Osteocyte (in vitro differentiated cells): Measurements from ENCODE around the gene CFLAR. TPM values are rescaled to one million over a fixed set of nuclear protein-coding genes. Genes with fewer than 3 reads are reported as not detected.
A peak's percentile ranks its signal among the peaks of the same experiment; 100 is the strongest.
"Not testable (repeated sequence)": the region's sequence is repeated elsewhere in the genome, so short reads cannot be mapped to it uniquely, and the experiment has no call there.

Experiments used
- DNase-seq: peaks from one replicate; pipeline ENCODE4 v3.0.0; 2021; ENCODE audit warnings: mixed read lengths; ENCODE audit not compliant: unreplicated experiment; ENCODE audit errors: extremely low spot score
- H3K27ac Mint-ChIP-seq: one replicate; pipeline ENCODE4 v1.8.0; 2021; ENCODE audit warnings: mild to moderate bottlenecking, mixed read lengths; ENCODE audit not compliant: unreplicated experiment
- H3K27me3 Mint-ChIP-seq: one replicate; pipeline ENCODE4 v1.8.0; 2021; ENCODE audit warnings: mixed read lengths; ENCODE audit not compliant: unreplicated experiment
- H3K36me3 Mint-ChIP-seq: one replicate; pipeline ENCODE4 v1.8.0; 2021; ENCODE audit warnings: mixed read lengths; ENCODE audit not compliant: unreplicated experiment
- H3K4me1 Mint-ChIP-seq: one replicate; pipeline ENCODE4 v1.8.0; 2021; ENCODE audit warnings: mixed read lengths; ENCODE audit not compliant: unreplicated experiment
- H3K4me3 Mint-ChIP-seq: one replicate; pipeline ENCODE4 v1.8.0; 2021; ENCODE audit warnings: mild to moderate bottlenecking, moderate library complexity, mixed read lengths; ENCODE audit not compliant: unreplicated experiment
- H3K9me3 Mint-ChIP-seq: one replicate; pipeline ENCODE4 v1.8.0; 2021; ENCODE audit warnings: mixed read lengths; ENCODE audit not compliant: unreplicated experiment
- total RNA-seq: library from RNA; stranded (reverse); gene quantifications from 2 replicates; pipeline ENCODE4 v1.2.1, GENCODE V29; 2021
- TF ChIP-seq, protein P1 (sequence below): fragments of 200-600 bp; sonication (generic); IDR thresholded peaks from 2 replicates; pipeline ENCODE4 v1.5.0; 2021; ENCODE audit warnings: antibody characterized with exemption, mild to moderate bottlenecking, moderate library complexity

Gene CFLAR
- total RNA-seq, 1 donor from 2014 or later, result 45.8 TPM

DNA sequence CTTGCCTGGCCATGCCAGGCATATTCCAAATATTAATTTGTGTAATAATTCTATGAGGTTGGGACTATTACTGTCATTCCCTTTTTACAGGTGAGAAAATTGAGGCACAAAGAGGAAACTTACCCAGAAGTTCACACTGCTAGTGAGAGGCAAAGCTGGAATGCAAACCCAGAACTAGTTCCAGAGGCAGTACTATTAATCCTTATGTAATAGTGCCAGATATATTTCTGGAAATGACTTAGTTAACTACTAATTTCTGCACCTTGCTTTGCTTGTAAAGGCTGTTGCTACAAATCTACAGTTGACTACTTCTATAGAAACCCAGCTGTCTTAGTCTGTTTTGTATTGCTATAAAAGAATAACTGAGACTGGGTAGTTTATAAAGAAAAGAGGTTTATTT, 5.3 kb upstream of the CFLAR start:
- H3K27me3 Mint-ChIP-seq, result peaks cover 6% of the 10 kb centered on the region
- no peak overlapping the region for H3K27ac Mint-ChIP-seq
- no peaks in the 10 kb centered on the region for H3K9me3 Mint-ChIP-seq
- peaks cover 12% of the 10 kb centered on the region for H3K4me1 Mint-ChIP-seq
- TF ChIP-seq, protein P1, sequence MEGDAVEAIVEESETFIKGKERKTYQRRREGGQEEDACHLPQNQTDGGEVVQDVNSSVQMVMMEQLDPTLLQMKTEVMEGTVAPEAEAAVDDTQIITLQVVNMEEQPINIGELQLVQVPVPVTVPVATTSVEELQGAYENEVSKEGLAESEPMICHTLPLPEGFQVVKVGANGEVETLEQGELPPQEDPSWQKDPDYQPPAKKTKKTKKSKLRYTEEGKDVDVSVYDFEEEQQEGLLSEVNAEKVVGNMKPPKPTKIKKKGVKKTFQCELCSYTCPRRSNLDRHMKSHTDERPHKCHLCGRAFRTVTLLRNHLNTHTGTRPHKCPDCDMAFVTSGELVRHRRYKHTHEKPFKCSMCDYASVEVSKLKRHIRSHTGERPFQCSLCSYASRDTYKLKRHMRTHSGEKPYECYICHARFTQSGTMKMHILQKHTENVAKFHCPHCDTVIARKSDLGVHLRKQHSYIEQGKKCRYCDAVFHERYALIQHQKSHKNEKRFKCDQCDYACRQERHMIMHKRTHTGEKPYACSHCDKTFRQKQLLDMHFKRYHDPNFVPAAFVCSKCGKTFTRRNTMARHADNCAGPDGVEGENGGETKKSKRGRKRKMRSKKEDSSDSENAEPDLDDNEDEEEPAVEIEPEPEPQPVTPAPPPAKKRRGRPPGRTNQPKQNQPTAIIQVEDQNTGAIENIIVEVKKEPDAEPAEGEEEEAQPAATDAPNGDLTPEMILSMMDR, result no peak
- no peak for DNase-seq
- H3K4me3 Mint-ChIP-seq, result no peak overlapping the region
- no peaks in the 10 kb centered on the region for H3K36me3 Mint-ChIP-seq

DNA sequence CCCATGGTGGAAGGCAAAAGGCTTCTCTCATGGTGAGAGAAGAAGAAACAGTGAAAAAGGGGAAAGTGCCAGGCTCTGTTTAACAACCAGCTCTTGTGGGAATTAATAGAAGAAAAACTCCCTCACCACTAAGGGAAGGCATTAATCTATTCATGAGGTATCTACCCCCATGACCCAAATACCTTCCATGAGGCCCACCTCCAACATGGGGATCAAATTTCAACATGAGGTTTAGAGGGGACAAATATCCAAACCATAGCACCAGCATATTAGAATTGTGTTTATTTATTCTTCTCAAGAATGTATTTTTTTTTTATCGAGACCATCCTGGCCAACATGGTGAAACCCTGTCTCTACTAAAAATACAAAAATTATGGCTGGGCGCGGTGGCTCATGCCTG, 4.9 kb upstream of the CFLAR start:
- peaks cover 12% of the 10 kb centered on the region for H3K4me1 Mint-ChIP-seq
- H3K4me3 Mint-ChIP-seq, result no peak overlapping the region
- H3K27ac Mint-ChIP-seq, result no peak overlapping the region
- TF ChIP-seq, protein P1, result no peak
- H3K9me3 Mint-ChIP-seq, result no peaks in the 10 kb centered on the region
- no peaks in the 10 kb centered on the region for H3K36me3 Mint-ChIP-seq
- peaks cover 6% of the 10 kb centered on the region for H3K27me3 Mint-ChIP-seq
- no peak for DNase-seq

DNA sequence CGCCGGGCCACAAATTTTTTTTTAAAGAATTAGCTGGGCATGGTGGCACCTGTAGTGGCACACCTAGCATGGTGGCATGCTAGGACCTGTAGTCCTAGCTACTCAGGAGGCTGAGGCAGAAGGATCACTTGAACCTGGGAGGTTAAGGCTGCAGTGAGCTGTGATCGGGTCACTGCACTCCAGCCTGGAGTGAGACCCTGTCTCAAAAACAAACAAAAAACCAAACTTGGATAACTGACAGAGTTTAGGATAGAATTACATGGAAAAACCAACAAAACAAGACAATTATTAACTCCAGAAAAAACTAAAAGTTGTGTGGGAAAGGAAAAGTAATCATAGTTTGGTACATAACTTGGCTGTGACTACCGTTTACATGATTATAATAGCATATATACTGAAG, 1.6 kb upstream of the CFLAR start:
- Mint-ChIP-seq H3K9me3 (no peaks in the 10 kb centered on the region), H3K27me3 (no peaks in the 10 kb centered on the region), H3K36me3 (no peaks in the 10 kb centered on the region), H3K4me3 (no peak overlapping the region), H3K4me1 (peaks cover 24% of the 10 kb centered on the region), H3K27ac (peak overlapping the region; percentile 98)
- TF ChIP-seq, protein P1, result no peak
- DNase-seq, result no peak

DNA sequence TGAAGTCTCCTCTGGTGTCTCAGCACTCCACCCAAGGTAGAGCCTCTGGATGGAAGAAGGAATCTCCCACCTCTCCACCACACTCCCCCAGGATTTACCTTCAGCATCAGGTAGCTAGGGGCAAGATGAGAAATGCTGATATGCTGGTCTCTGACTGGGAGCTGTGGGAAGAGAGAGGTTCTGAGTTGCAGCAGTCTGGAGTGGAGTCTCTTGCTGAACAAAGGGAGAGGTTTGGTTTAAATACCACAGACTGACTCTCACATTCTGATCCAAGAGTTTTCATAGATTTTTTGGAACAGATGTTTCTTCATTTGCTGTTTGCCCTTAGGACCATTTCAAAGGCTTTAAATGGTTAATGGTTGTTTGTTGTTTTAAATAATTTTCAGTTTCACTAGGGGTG, 1.1 kb upstream of the CFLAR start:
- H3K9me3 Mint-ChIP-seq, result no peaks in the 10 kb centered on the region
- peaks cover 29% of the 10 kb centered on the region for H3K4me1 Mint-ChIP-seq
- peak overlapping the region; percentile 43 for H3K4me3 Mint-ChIP-seq
- H3K36me3 Mint-ChIP-seq, result no peaks in the 10 kb centered on the region
- no peak for DNase-seq
- H3K27ac Mint-ChIP-seq, result peak overlapping the region; percentile 98
- TF ChIP-seq, protein P1, result no peak
- H3K27me3 Mint-ChIP-seq, result no peaks in the 10 kb centered on the region

DNA sequence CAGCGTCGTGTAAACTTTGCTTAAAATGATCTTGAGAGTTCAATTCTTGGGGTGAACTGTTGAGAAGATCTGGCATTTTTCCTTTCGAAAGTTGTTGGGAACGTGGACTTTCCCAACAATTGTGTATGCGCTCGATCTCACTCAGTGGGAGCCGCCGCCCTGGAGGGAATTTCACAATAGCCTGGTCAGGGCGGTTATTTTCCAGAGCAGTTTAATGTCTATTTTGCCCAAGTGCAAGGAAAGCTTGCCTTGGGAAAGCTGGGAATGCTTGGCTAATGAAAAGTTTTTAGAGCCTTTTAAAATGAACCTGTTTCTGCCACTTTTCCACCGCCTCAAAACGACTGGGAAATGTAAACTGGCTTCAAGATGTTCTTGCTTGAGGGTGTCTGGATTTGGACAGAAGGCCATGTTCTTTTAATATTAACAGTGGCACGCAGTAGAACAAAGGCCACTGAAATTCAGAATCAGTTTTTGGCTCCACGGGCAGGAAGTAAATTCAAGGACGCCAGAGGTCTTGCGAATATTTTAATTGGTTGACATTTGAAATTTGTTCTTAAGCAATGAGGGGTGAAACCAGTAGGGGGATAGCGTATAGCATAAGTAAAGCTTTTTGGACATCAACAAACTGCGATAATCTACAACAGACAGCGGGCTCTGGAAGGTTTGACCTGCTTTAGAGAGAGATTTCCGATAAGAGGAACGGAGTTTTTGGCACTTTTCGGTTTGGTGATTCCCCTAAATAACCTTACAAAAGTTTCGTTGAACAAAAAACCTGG, 1.2 kb downstream of the CFLAR start:
- no peaks in the 10 kb centered on the region for H3K9me3 Mint-ChIP-seq

DNA sequence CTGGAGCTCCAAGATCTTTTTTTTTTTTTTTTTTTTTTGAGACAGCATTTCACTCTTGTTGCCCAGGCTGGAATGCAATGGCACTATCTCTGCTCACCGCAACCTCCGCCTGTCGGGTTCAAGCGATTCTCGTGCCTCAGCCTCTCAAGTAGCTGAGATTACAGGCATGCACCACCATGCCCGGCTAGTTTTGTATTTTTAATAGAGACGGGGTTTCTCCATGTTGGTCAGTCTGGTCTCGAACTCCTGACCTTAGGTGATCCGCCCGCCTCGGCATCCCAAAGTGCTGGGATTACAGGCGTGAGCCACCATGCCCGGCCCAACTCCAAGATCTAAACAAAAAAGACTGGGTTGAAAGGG, 1.8 kb downstream of the CFLAR start:
- Mint-ChIP-seq H3K4me1 (peaks cover 38% of the 10 kb centered on the region), H3K27ac (peak overlapping the region; percentile 98), H3K4me3 (peak overlapping the region; percentile 89)
- not testable (repeated sequence) for H3K36me3 Mint-ChIP-seq, DNase-seq, H3K9me3 Mint-ChIP-seq, H3K27me3 Mint-ChIP-seq

More for the DNA sequence above, 1.2 kb downstream of the CFLAR start:
- DNase-seq, result no peak
- Mint-ChIP-seq H3K4me1 (peaks cover 35% of the 10 kb centered on the region), H3K4me3 (peak overlapping the region; percentile 89), H3K27ac (peak overlapping the region; percentile 98), H3K36me3 (no peaks in the 10 kb centered on the region), H3K27me3 (no peaks in the 10 kb centered on the region)
- TF ChIP-seq, protein P1, result peak; percentile 25
